SKM-1 (cell line): ENCODE data around the gene KYAT1.
"Not testable (repeated sequence)": the region's sequence is repeated elsewhere in the genome, so short reads cannot be mapped to it uniquely, and the experiment has no call there.

ENCODE experiments used
- DNase-seq: peaks from one replicate; lab custom pipeline; 2025; ENCODE audit not compliant: unreplicated experiment; lab: John Stamatoyannopoulos, UW

KYAT1 gene

GRCh38 chr9:128843171-128843570 is 38.6 kb downstream of the KYAT1 start:
- DNase-seq: not testable (repeated sequence)

- no peak for DNase-seq
These were observed 39.9 kb downstream of the KYAT1 start for GRCh38 chr9:128841694-128842492.

GRCh38 chr9:128840524-128840923 is 41.2 kb downstream of the KYAT1 start:
- DNase-seq: no peak

- no peak for DNase-seq
These were observed 43.4 kb downstream of the KYAT1 start for GRCh38 chr9:128838338-128838737.

- DNase-seq: no peak
These were observed 45.1 kb downstream of the KYAT1 start for GRCh38 chr9:128836509-128837145.

- DNase-seq: no peak
These were observed 46.2 kb downstream of the KYAT1 start for GRCh38 chr9:128835246-128836210.

GRCh38 chr9:128833696-128834095 is 48.1 kb downstream of the KYAT1 start:
- no peak for DNase-seq

- peak; percentile 87 for DNase-seq
These were observed 52.1 kb downstream of the KYAT1 start, which contains the start of gene SPOUT1 for GRCh38 chr9:128829477-128830251. SPOUT1 (minus strand) TSS chr9:128829794; CDS start chr9:128829780, 14 bp downstream.

- no peak for DNase-seq
These were observed 52.9 kb downstream of the KYAT1 start for GRCh38 chr9:128828719-128829452.

GRCh38 chr9:128828267-128828666 is 53.5 kb downstream of the KYAT1 start:
- DNase-seq: no peak

GRCh38 chr9:128825923-128826700 is 55.6 kb downstream of the KYAT1 start:
- DNase-seq: no peak

GRCh38 chr9:128824911-128825310 is 56.8 kb downstream of the KYAT1 start:
- DNase-seq: no peak

GRCh38 chr9:128823903-128824406 is 57.8 kb downstream of the KYAT1 start:
- no peak for DNase-seq

GRCh38 chr9:128823362-128823902 is 58.3 kb downstream of the KYAT1 start:
- no peak for DNase-seq

GRCh38 chr9:128822407-128823042 is 59.2 kb downstream of the KYAT1 start:
- no peak for DNase-seq

- no peak for DNase-seq
These were observed 60.0 kb downstream of the KYAT1 start for GRCh38 chr9:128821584-128822406.
